H7 (cell line): ENCODE data around the gene MOB1A. TPM values are rescaled to one million over a fixed set of nuclear protein-coding genes. Genes with fewer than 3 reads are reported as not detected.
A peak's percentile ranks its signal among the peaks of the same experiment; 100 is the strongest.

Experiments
- DNase-seq: peaks from one replicate; pipeline ENCODE4 v3.0.0; 2012
- H3K27me3 ChIP-seq: 2 replicates; pipeline ENCODE4 v1.6.0; 2011; ENCODE audit warnings: mild to moderate bottlenecking, low read length; ENCODE audit not compliant: control insufficient read depth, insufficient read depth
- H3K36me3 ChIP-seq: replicated peaks from 2 replicates; pipeline ENCODE4 v1.5.1; 2011; ENCODE audit warnings: low read length; ENCODE audit not compliant: control insufficient read depth, insufficient read depth
- H3K4me3 ChIP-seq: 2 replicates; pipeline ENCODE4 v1.5.1; 2011; ENCODE audit warnings: low read depth, mild to moderate bottlenecking, control low read depth, low read length, moderate library complexity; ENCODE audit not compliant: insufficient read depth
- total RNA-seq: library from RNA; depleted of rRNA; stranded (reverse); fragments of >200 nt; shearing (Covaris generic); gene quantifications from 2 replicates; pipeline ENCODE4 v1.2.3, GENCODE V29; 2014; rRNA removed

The MOB1A gene
- total RNA-seq, 1 experiment from 2014 or later: 75.5 TPM

DNA sequence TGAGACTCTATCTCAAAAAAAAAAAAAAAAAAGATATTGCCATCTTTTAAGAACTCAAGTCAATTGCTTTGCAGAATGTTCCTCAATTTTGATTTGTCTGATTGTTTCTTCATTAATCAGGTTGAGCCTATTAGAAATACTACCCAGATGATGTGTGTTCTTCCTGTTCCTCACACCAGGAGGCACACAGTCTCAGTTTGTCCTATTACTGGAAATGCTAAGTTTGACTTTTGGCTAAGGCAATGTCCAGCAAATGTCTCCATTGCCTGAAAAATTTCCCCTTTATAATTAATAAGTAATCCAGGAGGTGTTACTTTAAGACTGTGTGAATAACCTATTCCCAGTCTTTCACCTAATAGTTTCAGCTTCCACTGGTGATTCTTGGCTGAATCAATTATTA, 59.3 kb downstream of the MOB1A start:
- H3K4me3 ChIP-seq: no peak overlapping the region
- no peak for DNase-seq
- no peaks in the 10 kb centered on the region for H3K36me3 ChIP-seq
- no peaks in the 10 kb centered on the region; the same call in 1 of the 2 replicates for H3K27me3 ChIP-seq

- no peak for DNase-seq
- H3K27me3 ChIP-seq: no peaks in the 10 kb centered on the region
Measured at GRCh38 chr2:74111380-74111779, 67.3 kb downstream of the MOB1A start.

DNA sequence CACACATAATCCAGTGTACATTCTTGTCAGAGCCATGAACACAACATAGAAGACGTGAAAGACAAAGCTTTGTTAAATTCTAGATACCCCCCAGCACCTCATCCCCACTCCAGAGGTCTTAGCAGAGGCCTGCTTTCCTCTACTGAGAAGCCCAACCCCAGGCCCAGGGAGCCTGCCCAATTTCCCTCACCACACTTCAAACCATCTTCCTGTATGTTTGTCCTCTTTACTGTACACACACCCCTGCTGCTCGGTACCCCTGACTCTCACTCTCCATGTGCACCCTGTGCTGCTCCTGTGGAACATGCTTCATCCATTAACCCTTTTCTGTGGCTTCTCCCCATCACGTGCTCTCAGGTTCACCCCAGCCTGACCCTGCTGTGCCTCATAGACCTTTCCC, 68.1 kb downstream of the MOB1A start:
- H3K4me3 ChIP-seq: no peak overlapping the region
- no peak for DNase-seq

More at GRCh38 chr2:74111380-74111779, 67.3 kb downstream of the MOB1A start:
- H3K36me3 ChIP-seq: no peaks in the 10 kb centered on the region
- no peak overlapping the region for H3K4me3 ChIP-seq

GRCh38 chr2:74109551-74109950, 69.1 kb downstream of the MOB1A start:
- no peaks in the 10 kb centered on the region for H3K36me3 ChIP-seq
- H3K4me3 ChIP-seq: no peak overlapping the region
- H3K27me3 ChIP-seq: no peaks in the 10 kb centered on the region
- DNase-seq: no peak

More for the DNA sequence above, 68.1 kb downstream of the MOB1A start:
- H3K36me3 ChIP-seq: no peaks in the 10 kb centered on the region
- no peaks in the 10 kb centered on the region for H3K27me3 ChIP-seq

DNA sequence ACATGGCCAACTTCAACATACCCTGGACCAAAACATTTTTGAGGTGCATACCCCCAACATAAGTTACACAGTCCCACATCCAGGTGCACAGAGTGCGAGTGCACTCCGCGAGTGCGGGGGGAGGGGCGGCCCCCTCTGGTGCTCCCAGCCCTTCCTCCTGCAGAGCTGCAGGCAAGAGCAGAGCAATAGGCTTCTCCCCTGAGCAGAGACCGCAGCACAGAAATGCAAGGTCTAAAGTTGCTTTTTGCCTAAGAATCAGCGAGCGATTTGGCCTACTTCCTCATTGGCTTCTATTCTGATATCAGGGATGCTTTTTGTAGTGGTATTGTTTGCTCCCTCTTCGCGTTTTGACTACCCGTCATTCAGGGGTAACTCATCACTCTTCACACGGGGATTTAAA, 71.6 kb downstream of the MOB1A start:
- DNase-seq: peak; percentile 84
- Histone ChIP-seq H3K4me3 (no peak overlapping the region), H3K27me3 (no peaks in the 10 kb centered on the region), H3K36me3 (0 out of 2 replicates have a peak, but pooled peaks cover 1% of the 10 kb centered on the region)

DNA sequence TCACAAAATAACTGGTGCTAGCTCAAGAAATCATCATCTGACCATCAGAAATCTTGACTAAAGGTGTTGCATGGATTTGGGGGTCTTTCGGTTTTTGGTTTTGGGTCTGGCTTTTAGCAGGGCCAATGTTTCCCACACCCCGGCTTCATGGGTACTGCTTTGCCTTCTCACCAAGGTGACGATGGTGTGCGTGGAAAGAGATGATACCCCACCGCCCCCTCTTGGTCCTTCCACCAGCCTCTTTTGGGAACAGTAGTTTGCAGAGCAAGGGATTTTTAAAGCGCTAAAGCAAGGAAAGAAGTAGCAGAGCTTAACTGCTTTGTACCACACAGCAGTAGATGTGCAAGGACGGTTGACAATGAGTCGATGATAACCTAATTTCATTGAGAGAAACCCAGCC, 73.3 kb downstream of the MOB1A start:
- Histone ChIP-seq H3K4me3 (no peak overlapping the region), H3K27me3 (no peaks in the 10 kb centered on the region), H3K36me3 (peaks cover 6% of the 10 kb centered on the region)
- no peak for DNase-seq

DNA sequence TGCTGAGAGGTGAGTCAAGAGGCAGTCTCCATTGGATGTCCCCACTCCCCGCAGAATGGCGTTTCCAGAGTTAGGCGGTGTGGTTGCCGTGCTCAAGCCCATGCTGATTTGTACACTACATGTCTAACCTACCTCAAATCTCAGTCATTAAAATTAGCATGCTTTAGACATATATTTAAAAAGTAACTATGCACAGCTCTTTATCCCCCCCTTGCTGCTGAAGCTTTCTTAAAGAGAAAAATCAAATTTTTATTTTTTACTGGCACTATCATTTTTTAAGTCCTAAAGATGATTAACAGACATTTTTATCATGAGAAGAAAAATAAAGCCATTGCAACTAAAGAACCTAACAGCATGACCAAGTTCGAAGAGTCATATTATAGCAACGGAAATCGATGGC, 73.8 kb downstream of the MOB1A start:
- no peak overlapping the region for H3K4me3 ChIP-seq
- H3K36me3 ChIP-seq: peaks cover 8% of the 10 kb centered on the region
- no peaks in the 10 kb centered on the region for H3K27me3 ChIP-seq
- DNase-seq: no peak

- Histone ChIP-seq H3K4me3 (no peak overlapping the region), H3K36me3 (peaks cover 8% of the 10 kb centered on the region), H3K27me3 (no peaks in the 10 kb centered on the region)
- no peak for DNase-seq
Measured at GRCh38 chr2:74103763-74104162, 74.9 kb downstream of the MOB1A start.

Other genes with a start within 250 kb of the MOB1A start
- 7.2 and 7.3 TPM in 2 replicates for gene TET3, start 194.0 kb downstream of the MOB1A start, total RNA-seq
- 63.3 and 77.2 TPM in 2 replicates for gene BOLA3, start 31.0 kb downstream of the MOB1A start, total RNA-seq
- gene MTHFD2, start 19.7 kb upstream of the MOB1A start, total RNA-seq: 303 and 311 TPM in 2 replicates
- 0.90 and 1.1 TPM in 2 replicates for gene SLC4A5, start 164.5 kb upstream of the MOB1A start, total RNA-seq
- 100 and 105 TPM in 2 replicates for gene DCTN1, start 201.4 kb upstream of the MOB1A start, total RNA-seq
- gene C2orf81, start 242.7 kb upstream of the MOB1A start, total RNA-seq: 0.83 and 1.6 TPM in 2 replicates
- 38.0 and 55.5 TPM in 2 replicates for gene WDR54, start 242.9 kb upstream of the MOB1A start, total RNA-seq